ENCODE data around the gene SLC15A3.
"Not testable (repeated sequence)": the region's sequence is repeated elsewhere in the genome, so short reads cannot be mapped to it uniquely, and the experiment has no call there.

DNA sequence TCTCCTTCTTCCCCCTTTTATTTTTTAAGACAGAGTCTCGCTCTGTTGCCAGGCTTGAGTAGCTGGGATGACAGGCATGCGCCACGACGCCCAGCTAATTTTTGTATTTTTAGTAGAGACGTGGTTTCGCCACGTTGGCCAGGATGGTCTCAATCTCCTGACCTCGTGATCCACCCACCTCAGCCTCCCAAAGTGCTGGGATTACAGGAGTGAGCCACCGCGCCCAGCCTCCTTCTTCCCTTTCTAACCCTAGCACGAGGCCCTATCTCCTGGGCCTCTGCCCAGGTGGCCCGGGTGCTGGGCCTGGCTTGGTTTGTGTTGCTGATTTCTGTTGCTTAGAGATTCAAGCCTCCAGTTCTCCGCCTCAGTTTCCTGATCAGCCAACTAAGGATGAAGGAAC, 22.3 kb upstream of the SLC15A3 start:
- TF ChIP-seq, protein P1, sequence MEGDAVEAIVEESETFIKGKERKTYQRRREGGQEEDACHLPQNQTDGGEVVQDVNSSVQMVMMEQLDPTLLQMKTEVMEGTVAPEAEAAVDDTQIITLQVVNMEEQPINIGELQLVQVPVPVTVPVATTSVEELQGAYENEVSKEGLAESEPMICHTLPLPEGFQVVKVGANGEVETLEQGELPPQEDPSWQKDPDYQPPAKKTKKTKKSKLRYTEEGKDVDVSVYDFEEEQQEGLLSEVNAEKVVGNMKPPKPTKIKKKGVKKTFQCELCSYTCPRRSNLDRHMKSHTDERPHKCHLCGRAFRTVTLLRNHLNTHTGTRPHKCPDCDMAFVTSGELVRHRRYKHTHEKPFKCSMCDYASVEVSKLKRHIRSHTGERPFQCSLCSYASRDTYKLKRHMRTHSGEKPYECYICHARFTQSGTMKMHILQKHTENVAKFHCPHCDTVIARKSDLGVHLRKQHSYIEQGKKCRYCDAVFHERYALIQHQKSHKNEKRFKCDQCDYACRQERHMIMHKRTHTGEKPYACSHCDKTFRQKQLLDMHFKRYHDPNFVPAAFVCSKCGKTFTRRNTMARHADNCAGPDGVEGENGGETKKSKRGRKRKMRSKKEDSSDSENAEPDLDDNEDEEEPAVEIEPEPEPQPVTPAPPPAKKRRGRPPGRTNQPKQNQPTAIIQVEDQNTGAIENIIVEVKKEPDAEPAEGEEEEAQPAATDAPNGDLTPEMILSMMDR (IDR thresholded peaks at IDR 0.05), result not testable (repeated sequence)
- not testable (repeated sequence) for TF ChIP-seq SIN3A (IDR thresholded peaks at IDR 0.05; ENCODE audit: borderline replicate concordance, low read depth, low read length); POLR2AphosphoS5 (IDR thresholded peaks at IDR 0.05; ENCODE audit: low read depth, low read length); GABPA (IDR thresholded peaks at IDR 0.05; ENCODE audit: low read depth); MEF2A (IDR thresholded peaks at IDR 0.05; ENCODE audit: borderline replicate concordance, low read depth); TAF1 (IDR thresholded peaks at IDR 0.05; ENCODE audit: borderline replicate concordance, low read depth, low read length); RXRA (IDR thresholded peaks at IDR 0.05; ENCODE audit: borderline replicate concordance, low read depth); ELF1 (IDR thresholded peaks at IDR 0.05); USF1 (IDR thresholded peaks at IDR 0.05; ENCODE audit: borderline replicate concordance, low read depth); EZH2phosphoT487 (IDR thresholded peaks at IDR 0.05; ENCODE audit: borderline replicate concordance, low read depth); NRF1 (IDR thresholded peaks at IDR 0.05; ENCODE audit: low read depth, low read length)
- TF ChIP-seq, protein P2, sequence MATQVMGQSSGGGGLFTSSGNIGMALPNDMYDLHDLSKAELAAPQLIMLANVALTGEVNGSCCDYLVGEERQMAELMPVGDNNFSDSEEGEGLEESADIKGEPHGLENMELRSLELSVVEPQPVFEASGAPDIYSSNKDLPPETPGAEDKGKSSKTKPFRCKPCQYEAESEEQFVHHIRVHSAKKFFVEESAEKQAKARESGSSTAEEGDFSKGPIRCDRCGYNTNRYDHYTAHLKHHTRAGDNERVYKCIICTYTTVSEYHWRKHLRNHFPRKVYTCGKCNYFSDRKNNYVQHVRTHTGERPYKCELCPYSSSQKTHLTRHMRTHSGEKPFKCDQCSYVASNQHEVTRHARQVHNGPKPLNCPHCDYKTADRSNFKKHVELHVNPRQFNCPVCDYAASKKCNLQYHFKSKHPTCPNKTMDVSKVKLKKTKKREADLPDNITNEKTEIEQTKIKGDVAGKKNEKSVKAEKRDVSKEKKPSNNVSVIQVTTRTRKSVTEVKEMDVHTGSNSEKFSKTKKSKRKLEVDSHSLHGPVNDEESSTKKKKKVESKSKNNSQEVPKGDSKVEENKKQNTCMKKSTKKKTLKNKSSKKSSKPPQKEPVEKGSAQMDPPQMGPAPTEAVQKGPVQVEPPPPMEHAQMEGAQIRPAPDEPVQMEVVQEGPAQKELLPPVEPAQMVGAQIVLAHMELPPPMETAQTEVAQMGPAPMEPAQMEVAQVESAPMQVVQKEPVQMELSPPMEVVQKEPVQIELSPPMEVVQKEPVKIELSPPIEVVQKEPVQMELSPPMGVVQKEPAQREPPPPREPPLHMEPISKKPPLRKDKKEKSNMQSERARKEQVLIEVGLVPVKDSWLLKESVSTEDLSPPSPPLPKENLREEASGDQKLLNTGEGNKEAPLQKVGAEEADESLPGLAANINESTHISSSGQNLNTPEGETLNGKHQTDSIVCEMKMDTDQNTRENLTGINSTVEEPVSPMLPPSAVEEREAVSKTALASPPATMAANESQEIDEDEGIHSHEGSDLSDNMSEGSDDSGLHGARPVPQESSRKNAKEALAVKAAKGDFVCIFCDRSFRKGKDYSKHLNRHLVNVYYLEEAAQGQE (IDR thresholded peaks at IDR 0.05; ENCODE audit: low read depth, low read length), result not testable (repeated sequence)
- TF ChIP-seq, protein P3, sequence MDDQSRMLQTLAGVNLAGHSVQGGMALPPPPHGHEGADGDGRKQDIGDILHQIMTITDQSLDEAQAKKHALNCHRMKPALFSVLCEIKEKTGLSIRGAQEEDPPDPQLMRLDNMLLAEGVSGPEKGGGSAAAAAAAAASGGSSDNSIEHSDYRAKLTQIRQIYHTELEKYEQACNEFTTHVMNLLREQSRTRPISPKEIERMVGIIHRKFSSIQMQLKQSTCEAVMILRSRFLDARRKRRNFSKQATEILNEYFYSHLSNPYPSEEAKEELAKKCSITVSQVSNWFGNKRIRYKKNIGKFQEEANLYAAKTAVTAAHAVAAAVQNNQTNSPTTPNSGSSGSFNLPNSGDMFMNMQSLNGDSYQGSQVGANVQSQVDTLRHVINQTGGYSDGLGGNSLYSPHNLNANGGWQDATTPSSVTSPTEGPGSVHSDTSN (IDR thresholded peaks at IDR 0.05), result not testable (repeated sequence)

Measured in SK-N-SH (cell line).